DMS114 treated with DMSO at 0.1 percent for 48 hours (cell line): ENCODE results near the gene AMH.
"Not testable (repeated sequence)": the region's sequence is repeated elsewhere in the genome, so short reads cannot be mapped to it uniquely, and the experiment has no call there.

ENCODE experiments used
- DNase-seq: peaks from one replicate; lab custom pipeline; 2025; ENCODE audit not compliant: unreplicated experiment; lab: John Stamatoyannopoulos, UW

AMH gene

GRCh38 chr19:2249010-2249866 is at the start of gene AMH:
AMH (plus strand) TSS chr19:2249323; CDS start chr19:2249333, 10 bp downstream.
- no peak for DNase-seq

- DNase-seq = no peak
Observed at GRCh38 chr19:2199861-2200623, 49.1 kb upstream of the AMH start.

GRCh38 chr19:2200624-2201294 is 48.4 kb upstream of the AMH start:
- DNase-seq = not testable (repeated sequence)

- DNase-seq = no peak
Observed at GRCh38 chr19:2201473-2202148, 47.5 kb upstream of the AMH start.

GRCh38 chr19:2202366-2202765 is 46.8 kb upstream of the AMH start:
- no peak for DNase-seq

GRCh38 chr19:2207008-2207407 is 42.1 kb upstream of the AMH start:
- DNase-seq = no peak

- DNase-seq = no peak
Observed at GRCh38 chr19:2207991-2208860, 40.9 kb upstream of the AMH start.

- DNase-seq = no peak
Observed at GRCh38 chr19:2208975-2209374, 40.1 kb upstream of the AMH start.

GRCh38 chr19:2209408-2209807 is 39.7 kb upstream of the AMH start:
- DNase-seq = no peak

- DNase-seq = no peak
Observed at GRCh38 chr19:2210206-2210605, 38.9 kb upstream of the AMH start.

GRCh38 chr19:2210987-2211740 is 38.0 kb upstream of the AMH start:
- no peak for DNase-seq

- no peak for DNase-seq
Observed at GRCh38 chr19:2212861-2213711, 36.0 kb upstream of the AMH start.

- DNase-seq = no peak
Observed at GRCh38 chr19:2213799-2214198, 35.3 kb upstream of the AMH start.

- DNase-seq = no peak
Observed at GRCh38 chr19:2214251-2214650, 34.9 kb upstream of the AMH start.

- DNase-seq = no peak
Observed at GRCh38 chr19:2215281-2215751, 33.8 kb upstream of the AMH start.

- DNase-seq = no peak
Observed at GRCh38 chr19:2216361-2217225, 32.5 kb upstream of the AMH start.

GRCh38 chr19:2217591-2217990 is 31.5 kb upstream of the AMH start:
- no peak for DNase-seq
